GM21576 (cell line): ENCODE measurements around the gene SLC41A3.
"Not testable (repeated sequence)": the region's sequence is repeated elsewhere in the genome, so short reads cannot be mapped to it uniquely, and the experiment has no call there.

ENCODE experiments used
- ATAC-seq: cut with Tn5 transposase; IDR thresholded peaks from one replicate; pipeline ENCODE4 v1.9.1; 2021; ENCODE audit warnings: mild to moderate bottlenecking, moderate library complexity; ENCODE audit not compliant: unreplicated experiment

SLC41A3 gene

DNA sequence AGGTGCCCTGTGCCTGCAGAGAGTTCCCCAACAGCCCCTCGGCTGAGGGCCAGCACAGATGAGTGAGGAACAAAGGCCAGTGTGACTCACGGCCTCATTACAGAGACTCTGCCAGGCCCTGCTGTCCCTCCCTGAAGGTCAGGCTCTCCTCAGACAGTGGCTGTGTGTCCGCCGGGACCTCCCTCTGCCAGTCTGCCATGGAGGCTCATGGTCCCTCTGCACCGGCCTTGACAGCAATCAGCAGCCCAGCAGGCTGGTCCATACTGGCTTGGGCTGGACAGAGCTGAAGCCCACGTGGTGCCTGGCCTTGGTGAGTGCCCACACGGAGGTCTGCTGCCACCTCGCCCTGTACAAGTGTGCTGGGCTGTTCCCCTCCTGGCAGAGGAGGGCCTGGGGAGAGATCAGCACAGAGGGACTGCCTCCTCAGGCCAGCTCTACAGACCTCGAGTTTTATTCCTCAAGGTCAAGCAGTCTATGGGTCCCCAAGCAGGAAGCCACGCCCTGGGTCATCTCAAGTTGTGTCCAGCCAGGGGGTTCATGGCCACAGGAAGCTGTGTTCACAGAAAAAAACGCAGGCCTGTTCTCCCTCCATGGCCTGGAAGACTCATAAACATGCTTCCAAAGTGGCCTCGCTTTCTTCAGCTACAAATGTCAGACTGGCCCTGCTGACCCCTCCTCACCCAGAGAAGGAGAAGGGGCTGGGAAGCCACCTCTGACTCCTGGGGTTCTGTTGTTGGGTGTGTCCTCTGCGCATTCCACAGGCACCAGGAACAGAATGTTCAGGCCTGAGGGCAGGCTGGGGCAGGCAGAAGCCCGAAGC is 27.0 kb downstream of the SLC41A3 start:
- no peak for ATAC-seq

DNA sequence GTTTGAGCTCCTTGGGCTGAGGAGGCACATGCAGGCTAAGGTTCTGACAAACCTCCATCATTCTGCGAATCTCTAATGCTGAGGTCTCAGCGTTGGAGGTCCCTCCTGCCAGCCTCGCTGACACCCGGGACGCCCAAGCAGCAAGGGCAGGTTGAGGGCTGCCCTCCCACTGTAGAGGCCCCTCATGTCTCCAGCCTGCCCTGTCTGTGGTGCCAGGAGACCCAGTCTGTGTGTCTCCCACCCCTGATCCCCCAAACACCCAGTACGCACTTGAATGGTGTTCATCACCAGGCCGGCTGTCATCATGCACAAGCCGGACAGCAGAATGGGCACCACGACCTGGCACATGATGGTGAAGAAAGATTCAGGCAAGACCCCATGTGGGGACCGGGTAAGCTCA is 27.8 kb downstream of the SLC41A3 start:
- no peak for ATAC-seq

DNA sequence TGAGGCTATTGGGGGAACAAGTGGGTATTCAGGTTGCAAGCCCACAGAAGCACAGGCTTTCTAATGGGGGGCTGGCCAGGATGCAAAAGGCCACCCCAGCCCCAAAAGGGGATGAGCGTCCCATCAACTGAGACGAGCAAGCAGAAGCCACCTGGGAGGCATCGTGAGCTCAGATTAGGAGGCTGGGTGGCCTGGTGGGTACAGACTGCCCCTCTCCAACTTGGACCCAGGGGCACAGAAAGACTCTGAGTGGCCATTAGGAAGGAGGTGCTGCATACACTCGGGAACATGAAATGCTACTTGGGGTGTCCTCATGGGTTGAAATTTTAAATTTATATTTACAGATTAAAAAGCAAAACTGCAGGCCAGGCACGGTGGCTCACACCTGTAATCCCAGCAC is 29.1 kb downstream of the SLC41A3 start:
- no peak for ATAC-seq

DNA sequence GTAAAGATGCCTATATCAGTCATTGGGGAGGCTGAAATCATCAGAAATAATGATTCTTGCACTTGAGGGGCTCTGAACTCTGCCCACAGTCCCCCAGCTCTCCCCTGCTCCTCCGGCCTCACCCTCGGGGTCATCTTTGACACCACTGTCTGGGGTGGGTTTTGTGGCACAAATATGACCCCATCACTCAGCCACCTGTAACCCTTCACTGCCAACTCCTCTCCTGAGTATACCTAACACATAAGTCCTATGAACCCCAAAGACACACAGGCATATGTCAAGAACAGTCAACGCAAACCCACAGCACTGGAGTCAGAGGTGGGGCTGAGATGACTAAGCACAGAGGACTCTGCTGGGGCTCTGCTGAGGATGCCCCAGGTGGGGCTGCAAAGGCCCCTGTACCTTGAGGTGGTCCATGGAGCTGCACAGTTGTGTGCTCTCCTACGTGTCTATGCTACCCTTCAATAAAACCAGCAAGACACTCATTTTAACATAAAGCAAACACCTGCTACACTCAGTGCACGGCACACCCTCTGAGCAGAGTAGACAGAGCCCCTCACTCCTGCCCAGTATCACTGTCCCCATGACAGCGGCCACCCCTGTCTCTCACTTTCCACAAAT is 29.9 kb downstream of the SLC41A3 start:
- no peak for ATAC-seq

DNA sequence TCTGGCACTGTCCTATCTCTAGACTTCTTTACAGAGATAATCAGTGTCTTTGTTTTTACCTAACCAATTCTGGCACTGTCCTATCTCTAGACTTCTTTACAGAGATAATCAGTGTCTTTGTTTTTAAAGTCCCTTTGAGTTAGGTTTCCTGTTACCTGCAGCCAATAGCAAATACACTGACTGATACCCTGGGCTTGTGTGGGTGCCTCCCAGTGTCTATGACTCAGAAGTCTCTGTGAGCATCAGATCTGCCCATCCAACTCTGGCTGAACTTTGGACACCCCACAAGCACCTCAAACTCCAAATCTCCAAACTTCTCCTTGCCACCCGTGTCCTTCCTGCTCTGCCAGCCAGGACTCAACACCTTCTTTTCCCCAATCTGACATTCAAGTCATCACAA is 30.4 kb downstream of the SLC41A3 start:
- no peak for ATAC-seq

DNA sequence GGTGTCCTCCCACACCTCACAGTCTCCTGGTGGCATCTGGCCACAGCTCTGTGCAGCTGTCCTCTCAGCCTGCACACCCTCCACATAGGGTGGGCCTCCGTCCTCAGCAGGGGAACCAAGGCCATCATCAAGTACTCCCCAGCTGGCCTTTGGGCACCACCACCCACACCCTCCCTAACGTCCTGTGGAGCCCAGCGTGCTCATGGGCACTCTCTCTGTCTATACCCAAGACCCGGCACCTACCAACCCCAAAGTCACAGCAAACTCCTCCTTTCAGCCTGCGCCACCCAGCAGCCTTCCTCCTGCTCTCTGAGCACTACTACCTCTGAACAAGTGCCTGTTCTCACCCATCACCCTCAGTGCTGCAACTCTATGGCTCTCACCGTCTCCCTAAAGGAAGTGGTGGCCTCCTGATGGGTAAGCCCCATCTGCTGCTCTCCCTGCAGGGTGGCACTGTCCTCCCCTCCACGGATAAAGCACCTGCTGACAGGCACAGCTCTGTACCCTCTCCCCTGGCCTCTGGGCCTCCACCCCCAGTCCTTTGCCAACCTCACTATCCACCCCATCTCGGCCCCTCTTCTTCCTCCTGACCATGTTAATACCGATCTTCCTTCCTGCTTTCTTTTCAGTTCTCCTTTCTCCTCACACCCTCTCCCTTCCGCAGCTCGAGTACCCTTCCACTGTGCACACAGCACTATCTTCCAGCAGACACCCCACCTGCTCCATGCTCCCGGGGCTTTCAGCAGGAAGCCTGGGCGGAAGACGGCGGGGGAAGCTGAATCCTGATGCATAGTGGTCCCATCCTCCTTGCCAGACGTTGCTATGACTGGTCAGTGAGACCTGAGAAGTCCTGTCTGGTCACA is 31.5 kb downstream of the SLC41A3 start:
- no peak for ATAC-seq

DNA sequence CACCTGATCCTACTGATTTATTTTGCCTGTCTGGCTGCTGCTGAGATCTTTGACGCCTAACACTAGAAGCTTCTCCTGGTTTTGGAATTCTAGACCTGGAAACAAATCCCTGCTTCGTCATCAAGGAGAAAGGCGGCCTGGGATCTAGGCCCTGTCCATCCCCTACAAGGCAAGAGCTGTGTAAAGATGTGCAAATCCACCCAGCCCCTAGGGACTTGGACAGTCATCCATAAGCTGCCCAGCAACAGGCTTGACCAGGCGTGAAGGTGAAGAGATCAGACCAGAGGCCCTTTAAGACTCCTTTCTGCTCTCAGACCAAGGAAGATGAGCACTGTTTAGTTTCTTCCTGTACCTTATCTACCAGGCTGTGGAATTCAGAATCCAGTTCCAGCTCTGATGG is 32.2 kb downstream of the SLC41A3 start:
- ATAC-seq = no peak

DNA sequence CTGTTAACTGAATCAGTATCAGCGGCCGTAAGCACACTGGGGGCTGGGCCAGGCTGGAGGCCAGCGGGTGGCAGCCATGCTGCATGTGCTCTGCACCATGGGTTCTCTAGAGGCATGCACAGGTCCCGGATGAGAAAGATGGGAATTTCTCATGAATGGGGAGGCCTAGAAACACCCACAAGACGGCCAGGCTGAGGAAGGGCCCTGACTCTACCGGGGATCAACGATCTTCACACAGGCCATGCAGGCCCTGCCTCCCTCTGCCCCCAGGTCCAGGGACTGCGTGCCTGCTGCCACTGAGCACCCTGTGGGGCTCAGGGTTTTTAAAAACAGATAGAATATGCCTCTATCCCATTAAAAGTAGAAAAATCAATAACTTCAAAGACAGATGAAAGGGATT is 32.7 kb downstream of the SLC41A3 start:
- no peak for ATAC-seq

DNA sequence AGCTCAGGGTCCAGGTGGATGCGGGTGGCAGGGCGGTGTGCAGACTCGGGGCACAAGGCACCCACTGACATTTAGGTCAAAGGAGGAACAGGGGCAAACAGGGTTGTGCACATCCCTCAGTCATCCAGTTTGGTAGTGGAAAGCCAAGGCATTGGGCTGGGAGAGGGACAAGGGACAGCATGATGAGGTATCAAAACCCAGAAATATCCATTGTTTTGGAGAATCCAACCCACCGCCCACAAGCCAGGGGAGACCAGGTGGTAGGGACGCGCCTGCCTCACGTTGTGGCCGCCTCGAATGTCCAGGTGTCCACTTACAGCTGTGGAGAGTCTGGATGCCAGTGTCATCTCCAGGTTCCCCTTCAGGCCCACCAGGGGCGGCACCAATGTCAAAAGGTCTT is 33.3 kb downstream of the SLC41A3 start:
- no peak for ATAC-seq

DNA sequence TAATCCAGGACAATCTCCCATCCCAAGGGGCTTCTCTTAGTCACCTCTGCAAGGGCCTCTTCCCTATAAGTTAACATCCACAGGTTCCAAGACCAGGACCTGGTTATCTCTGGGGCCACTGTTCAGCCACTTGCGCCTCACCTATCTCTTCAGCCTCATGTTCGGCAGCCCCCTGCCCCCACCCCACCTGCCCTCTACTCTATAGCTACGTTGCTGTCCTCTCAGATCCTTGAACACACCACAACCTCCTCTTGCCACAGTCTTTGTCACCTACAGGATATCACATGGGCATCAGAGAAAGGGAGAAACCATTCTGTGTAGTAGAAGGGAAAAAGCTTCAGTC is 33.9 kb downstream of the SLC41A3 start:
- ATAC-seq = no peak

DNA sequence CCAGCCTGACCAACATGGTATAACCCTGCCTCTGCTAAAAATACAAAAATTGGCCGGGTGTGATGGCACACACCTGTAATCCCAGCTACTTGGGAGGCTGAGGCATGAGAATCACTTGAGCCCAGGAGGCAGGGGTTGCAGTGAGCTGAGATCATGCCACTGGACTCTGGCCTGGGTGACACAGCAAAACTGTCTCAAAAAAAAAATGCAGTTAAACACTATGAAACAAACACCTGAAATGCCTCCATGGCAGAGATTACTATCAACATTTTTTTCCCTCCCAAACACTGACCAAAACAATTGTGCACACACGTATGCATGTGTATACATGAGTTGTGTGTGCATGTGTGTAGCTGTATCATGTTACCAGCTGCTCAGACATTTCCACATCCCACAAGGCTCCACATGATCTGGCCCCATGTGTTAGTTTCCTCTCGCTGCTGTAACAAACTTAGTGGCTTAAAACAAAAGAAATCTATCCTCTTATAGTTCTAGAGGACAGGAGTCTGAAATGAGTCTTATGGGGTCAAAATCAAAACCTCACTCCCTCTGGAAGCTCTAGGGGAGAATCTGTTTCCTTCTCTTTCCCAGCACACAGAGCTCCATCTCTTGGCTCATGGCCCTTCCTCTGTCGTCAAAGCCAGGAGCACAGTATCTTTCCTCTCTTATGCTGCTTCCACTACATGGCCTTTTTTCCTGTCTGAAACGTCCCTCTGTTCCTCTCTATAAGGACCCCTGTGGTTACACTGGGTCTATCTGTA is 34.5 kb downstream of the SLC41A3 start:
- ATAC-seq = no peak

DNA sequence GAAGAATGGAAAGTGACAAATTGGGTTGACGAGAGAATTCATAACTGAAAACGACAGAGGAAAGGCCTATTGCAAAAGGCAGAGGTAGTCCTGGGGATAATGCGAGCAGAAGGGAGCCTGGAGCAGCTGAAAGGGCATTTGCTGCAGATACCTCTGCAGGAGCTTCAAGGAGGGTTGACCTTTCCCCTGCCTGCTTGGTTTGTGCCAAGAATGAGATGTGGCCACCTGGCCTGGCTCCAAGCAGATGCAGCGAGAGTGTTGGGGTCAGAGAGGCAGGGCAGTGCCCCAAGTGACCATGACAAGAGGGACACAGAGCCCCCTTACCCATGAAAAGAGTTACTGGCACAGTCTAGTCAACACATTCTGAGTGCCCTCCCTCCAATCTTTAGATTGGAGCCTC is 43.5 kb downstream of the SLC41A3 start:
- no peak for ATAC-seq

DNA sequence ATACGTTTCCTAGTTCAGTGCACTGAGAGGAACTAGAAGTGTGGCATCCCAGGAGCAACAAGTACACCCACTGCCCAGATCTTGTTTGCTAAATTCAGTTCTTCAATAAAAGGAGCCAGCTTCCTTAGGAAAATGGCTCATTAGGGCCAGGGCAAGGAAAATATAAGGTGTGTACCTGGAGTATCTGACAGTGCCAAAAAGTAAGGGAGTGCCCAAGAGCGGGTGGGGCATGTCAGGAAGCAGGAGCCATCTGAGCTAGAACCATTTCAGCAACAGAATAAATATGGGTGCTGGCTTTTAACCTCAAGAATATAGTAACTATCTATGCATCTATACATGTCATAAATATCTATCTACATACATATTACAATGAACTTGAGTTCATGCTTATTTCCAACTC is 44.1 kb downstream of the SLC41A3 start:
- no peak for ATAC-seq

DNA sequence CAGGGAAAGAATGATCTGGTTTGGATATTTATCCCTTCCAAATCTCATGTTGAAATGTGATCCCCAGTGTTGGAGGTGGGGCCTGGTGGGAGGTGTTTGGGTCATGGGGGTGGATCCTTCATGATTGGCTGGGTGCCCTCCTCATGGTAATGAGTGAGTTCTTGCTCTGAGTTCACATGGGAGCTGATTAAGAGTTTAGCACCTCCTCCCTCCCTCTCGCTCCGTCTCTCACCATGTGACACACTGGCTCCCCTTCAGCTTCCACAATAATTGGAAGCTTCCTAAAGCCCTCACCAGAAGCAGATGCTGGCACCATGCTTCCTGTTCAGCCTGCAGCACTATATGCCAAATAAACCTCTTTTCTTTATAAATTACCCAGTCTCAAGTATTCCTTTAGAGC is 45.1 kb downstream of the SLC41A3 start:
- not testable (repeated sequence) for ATAC-seq

DNA sequence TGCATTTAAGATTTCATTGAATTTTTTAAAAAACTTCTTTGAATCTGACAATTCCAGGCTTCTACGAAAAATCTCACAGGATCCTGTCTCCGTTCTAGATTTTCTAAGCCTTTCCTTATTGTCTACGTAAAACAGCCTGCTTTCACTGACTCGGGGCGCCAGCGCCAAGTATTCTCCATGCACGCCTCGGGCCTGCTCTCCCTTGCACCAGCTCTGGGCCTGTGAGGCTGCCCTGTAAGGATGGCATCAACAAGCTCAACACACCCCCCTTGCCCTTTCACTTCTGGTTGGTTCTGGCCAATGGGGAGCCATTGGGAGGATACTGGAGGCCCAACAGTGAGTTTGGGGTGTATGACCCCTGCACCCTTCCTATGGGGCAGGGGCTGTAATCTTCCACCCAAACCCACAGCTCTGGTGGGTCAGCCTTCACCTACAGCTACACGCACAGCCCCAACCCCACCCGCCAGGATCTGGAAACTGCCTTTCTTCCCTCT is 47.8 kb downstream of the SLC41A3 start:
- no peak for ATAC-seq

DNA sequence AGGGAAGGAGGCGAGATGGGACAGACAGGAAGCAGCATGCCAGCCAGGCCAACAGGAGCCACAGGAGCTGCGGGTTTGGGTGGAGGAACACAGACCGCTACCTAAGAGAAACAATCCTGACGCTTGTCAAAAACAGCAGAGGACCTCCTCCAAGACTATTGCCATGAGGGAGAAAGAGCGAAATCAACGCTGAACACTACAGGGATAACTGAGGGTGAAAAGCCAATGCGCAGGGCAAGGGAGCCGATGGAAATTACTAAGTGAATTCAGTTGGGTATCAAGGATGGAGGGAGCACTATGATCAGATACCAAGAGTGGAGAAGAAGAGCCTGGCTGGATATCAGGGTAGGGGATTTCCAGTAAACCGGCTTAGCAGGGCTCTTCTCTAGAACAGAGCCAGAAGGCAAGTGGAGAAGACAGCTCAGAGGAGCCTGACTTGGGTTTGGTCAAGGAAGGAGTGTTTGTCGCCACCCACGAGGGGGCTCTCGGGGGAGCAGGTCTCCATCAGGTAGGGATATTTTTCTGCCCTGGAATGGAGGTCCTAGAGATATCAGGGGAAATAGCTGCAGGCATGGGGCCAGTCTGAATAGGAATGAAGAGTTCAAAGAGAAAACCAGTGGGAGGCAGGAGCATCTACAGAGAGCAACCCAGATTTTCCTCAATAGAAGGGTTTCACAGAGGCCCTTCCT is 48.4 kb downstream of the SLC41A3 start:
- ATAC-seq = no peak

DNA sequence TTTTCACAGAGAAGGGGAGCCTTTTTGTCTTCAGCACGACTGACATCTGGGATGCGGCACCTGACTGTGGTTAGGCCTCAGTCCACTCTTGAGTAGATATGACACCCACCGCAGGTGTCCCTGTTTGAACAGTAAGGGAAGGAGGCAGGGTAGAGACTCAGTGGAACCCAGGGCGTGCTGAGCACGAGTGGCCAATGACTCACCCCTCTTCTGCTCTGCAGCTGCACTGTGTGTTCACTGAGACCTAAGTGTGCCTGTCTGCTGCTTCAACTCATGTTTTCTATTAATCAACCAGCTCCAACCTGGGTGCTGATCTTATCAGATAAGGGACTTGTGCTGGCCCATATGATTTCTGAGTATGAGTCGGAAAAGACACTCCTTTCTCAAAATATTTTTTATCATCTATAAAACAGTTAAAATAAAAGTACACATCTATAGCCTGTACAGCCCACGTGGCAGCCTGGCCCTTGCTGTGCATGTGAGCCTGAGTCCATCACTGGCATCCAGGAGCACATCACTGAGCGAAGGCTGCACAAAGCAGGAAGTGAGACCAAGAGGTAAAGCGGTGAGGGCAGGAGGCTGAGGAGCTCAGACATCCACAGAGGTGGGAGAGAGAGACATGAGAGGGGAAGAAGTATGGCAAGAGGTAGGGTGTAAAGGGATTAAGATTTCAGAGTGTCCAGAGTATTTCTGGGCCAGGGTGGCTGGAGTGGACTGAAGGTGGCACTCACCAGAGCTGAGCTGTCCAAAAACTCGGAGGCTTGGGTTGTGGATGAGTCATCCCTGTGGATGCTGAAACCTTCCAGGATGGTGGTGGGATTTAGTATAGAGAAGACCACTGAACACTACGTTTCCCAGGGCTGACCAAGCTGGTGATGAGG is 49.2 kb downstream of the SLC41A3 start:
- no peak for ATAC-seq

DNA sequence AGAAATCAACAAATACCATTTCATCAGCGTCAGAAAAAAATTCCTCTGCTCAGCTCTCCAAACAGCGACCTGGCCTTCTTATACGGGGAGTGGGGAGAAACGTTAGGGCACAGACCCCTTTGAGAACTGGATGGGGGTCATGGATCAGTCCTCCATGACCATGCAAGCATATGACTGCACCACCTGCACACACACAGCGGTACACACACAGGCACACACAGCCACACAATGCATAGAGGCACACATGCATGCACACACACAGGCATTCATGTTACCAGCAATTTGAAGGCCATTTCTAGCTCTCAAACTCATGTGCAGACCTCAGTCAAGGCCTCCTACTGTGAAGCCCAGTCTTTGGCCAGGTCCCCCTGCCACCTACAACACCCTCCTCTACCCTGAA is 50.2 kb downstream of the SLC41A3 start:
- no peak for ATAC-seq

DNA sequence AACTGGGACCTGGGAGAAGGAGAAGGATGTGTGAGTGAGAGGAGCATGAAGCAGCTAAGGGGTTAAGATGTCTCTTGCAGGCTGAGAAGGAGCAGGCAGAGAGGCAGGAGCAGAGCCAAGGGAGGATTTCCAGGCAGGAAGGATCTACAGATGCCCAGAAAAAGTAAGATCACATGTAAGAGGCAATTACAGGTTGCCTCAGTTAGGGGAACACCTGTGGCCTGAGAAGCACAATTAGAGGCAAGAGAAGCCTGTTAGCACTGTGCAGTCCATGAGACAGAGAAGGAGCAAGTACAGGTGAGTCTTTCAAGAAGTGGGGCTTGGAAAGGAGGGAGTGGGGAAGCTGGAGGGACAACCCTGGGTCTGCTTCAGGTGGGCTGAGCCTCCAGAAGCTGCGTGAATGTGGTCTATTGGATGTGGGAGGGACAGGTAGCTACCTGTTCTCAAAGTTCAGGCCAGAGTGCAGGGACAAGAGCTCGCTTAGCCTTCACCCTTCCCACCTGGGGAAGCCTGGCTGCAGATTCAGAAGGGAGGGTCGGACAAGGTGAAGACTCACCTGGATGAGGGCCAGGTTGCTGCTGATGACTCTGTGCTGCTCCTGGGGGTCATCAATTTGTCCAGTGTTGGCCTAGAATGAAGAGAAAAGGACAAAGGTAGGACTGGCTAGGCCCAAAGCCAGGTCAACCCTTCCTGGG is 50.7 kb downstream of the SLC41A3 start:
- ATAC-seq = no peak
